HG02678 (cell line): ENCODE data around the gene NEK6.

Source experiments
- ATAC-seq: cut with Tn5 transposase; IDR thresholded peaks from one replicate; pipeline ENCODE4 v1.9.1; 2021; ENCODE audit warnings: mild to moderate bottlenecking, moderate library complexity; ENCODE audit not compliant: unreplicated experiment

Gene NEK6

GRCh38 chr9:124364141-124364540 lies 106.4 kb downstream of the NEK6 start:
- ATAC-seq = no peak

GRCh38 chr9:124365036-124365435 lies 107.3 kb downstream of the NEK6 start:
- ATAC-seq = no peak

GRCh38 chr9:124366476-124367220 lies 108.9 kb downstream of the NEK6 start:
- ATAC-seq = no peak

- ATAC-seq = no peak
These were observed 110.9 kb downstream of the NEK6 start for GRCh38 chr9:124368692-124369091.

- ATAC-seq = no peak
These were observed 111.6 kb downstream of the NEK6 start for GRCh38 chr9:124369231-124369797.

- no peak for ATAC-seq
These were observed 113.3 kb downstream of the NEK6 start for GRCh38 chr9:124370896-124371582.

- ATAC-seq = no peak
These were observed 114.3 kb downstream of the NEK6 start for GRCh38 chr9:124372038-124372437.

GRCh38 chr9:124373386-124373785 lies 115.6 kb downstream of the NEK6 start:
- ATAC-seq = no peak

- ATAC-seq = no peak
These were observed 116.1 kb downstream of the NEK6 start for GRCh38 chr9:124373851-124374250.

- no peak for ATAC-seq
These were observed 118.0 kb downstream of the NEK6 start for GRCh38 chr9:124375726-124376125.

GRCh38 chr9:124376329-124376728 lies 118.6 kb downstream of the NEK6 start:
- ATAC-seq = no peak

GRCh38 chr9:124377551-124378406 lies 120.0 kb downstream of the NEK6 start:
- ATAC-seq = no peak

- ATAC-seq = no peak
These were observed 123.6 kb downstream of the NEK6 start for GRCh38 chr9:124381170-124381945.

- ATAC-seq = no peak
These were observed 126.5 kb downstream of the NEK6 start for GRCh38 chr9:124384210-124384609.

- no peak for ATAC-seq
These were observed 127.1 kb downstream of the NEK6 start for GRCh38 chr9:124384846-124385245.

- ATAC-seq = no peak
These were observed 127.9 kb downstream of the NEK6 start for GRCh38 chr9:124385623-124386022.

- ATAC-seq = no peak
These were observed 128.5 kb downstream of the NEK6 start for GRCh38 chr9:124386201-124386600.

- ATAC-seq = no peak
These were observed 130.7 kb downstream of the NEK6 start for GRCh38 chr9:124388275-124389048.

- no peak for ATAC-seq
These were observed 131.6 kb downstream of the NEK6 start for GRCh38 chr9:124389146-124389939.
